CD4-positive, alpha-beta T cell (primary cell): ENCODE results near the gene RYR2. TPM values are rescaled to one million over a fixed set of nuclear protein-coding genes. Genes with fewer than 3 reads are reported as not detected.

ENCODE experiments used
- ATAC-seq: fragments of 200-7000 bp; cut with Tn5 transposase; one replicate; pipeline ENCODE4 v1.10.0; 2022; ENCODE audit warnings: mild to moderate bottlenecking; ENCODE audit not compliant: poor library complexity
- CTCF ChIA-PET: fragments of 350-600 bp; sonication (Branson Sonifier 250); formaldehyde crosslinking; loops from one replicate; lab custom pipeline; 2021; ENCODE audit warnings: antibody characterized with exemption, inconsistent platforms; lab: Charles Lee
- POLR2A ChIA-PET: fragments of 350-600 bp; sonication (Branson Sonifier 250); formaldehyde crosslinking; loops from one replicate; lab custom pipeline; 2021; ENCODE audit warnings: antibody characterized with exemption, inconsistent platforms; lab: Charles Lee
- DNase-seq, 14 experiments: peaks; one replicate each; pipeline ENCODE4 v3.0.0-alpha.2; 2013 to 2020; ENCODE audit warnings: mixed read lengths in 2 of 14
- H3K27ac ChIP-seq, 2 donors: one replicate each; pipeline versions ENCODE4 v1.5.1 to v1.7.0; 2013; ENCODE audit warnings: low read length in 2 of 2, low read depth in 1 of 2, mild to moderate bottlenecking in 1 of 2
- H3K27me3 ChIP-seq, 2 experiments: 1 replicate in 1 of 2; 2 replicates in 1 of 2; pipeline versions ENCODE4 v1.6.1 to v1.7.0; 2013; ENCODE audit warnings: low read length in 2 of 2, control low read depth in 1 of 2, mild to moderate bottlenecking in 1 of 2, moderate library complexity in 1 of 2; ENCODE audit not compliant: insufficient read depth in 2 of 2, control insufficient read depth in 1 of 2
- H3K36me3 ChIP-seq: one replicate; pipeline ENCODE4 v1.6.1; 2013; ENCODE audit warnings: low read length, control low read depth; ENCODE audit not compliant: insufficient read depth
- H3K4me1 ChIP-seq: one replicate; pipeline ENCODE4 v1.6.1; 2013; ENCODE audit warnings: low read length, control low read depth; ENCODE audit not compliant: insufficient read depth
- H3K4me3 ChIP-seq: one replicate; pipeline ENCODE4 v1.5.1; 2013; ENCODE audit warnings: mild to moderate bottlenecking, low read length, moderate library complexity
- H3K9me3 ChIP-seq, 2 experiments: 1 replicate in 1 of 2; 2 replicates in 1 of 2; pipeline versions ENCODE4 v1.6.1 to v1.7.0; 2013; ENCODE audit warnings: low read length in 2 of 2, mild to moderate bottlenecking in 2 of 2, control low read depth in 1 of 2, moderate library complexity in 1 of 2; ENCODE audit not compliant: control insufficient read depth in 1 of 2, insufficient read depth in 1 of 2
- H3K27ac Mint-ChIP-seq: one replicate; pipeline ENCODE4 v1.8.0; 2020; ENCODE audit warnings: mixed read lengths
- H3K27me3 Mint-ChIP-seq: one replicate; pipeline ENCODE4 v1.8.0; 2021; ENCODE audit warnings: mixed read lengths
- H3K36me3 Mint-ChIP-seq: one replicate; pipeline ENCODE4 v1.8.0; 2021; ENCODE audit warnings: low read depth, mixed read lengths
- H3K4me1 Mint-ChIP-seq: one replicate; pipeline ENCODE4 v1.8.0; 2021; ENCODE audit warnings: low read depth, mixed read lengths
- H3K4me3 Mint-ChIP-seq: one replicate; pipeline ENCODE4 v1.8.0; 2020; ENCODE audit warnings: mild to moderate bottlenecking, mixed read lengths
- H3K9me3 Mint-ChIP-seq: one replicate; pipeline ENCODE4 v1.8.0; 2020; ENCODE audit warnings: mixed read lengths
- CTCF ChIP-seq: fragments of 200-600 bp; IDR thresholded peaks from one replicate; pipeline ENCODE4 v1.8.0; 2022; ENCODE audit warnings: antibody characterized with exemption, mild to moderate bottlenecking
- intact Hi-C, 2 experiments: fragments of 100-400 bp; cut with DNase I in 1 of 2; cut with micrococcal nuclease in 1 of 2; formaldehyde crosslinking; loops; one replicate each; pipeline versions ENCODE4 v1.15.1 to v1.9.0; 2023 to 2025; cut with DNase I, micrococcal nuclease
- total RNA-seq, 174 experiments: library from RNA in 2 of 174; stranded (reverse) in 2 of 174; gene quantifications; one replicate each; pipeline ENCODE4 v1.2.3 and lab custom pipeline; 2021 to 2026

Gene RYR2
- total RNA-seq, 2 experiments from 2014 or later: not detected

- no peak overlapping the region for H3K27ac Mint-ChIP-seq
- POLR2A ChIA-PET: no interaction called here
- H3K9me3 Mint-ChIP-seq: no peaks in the 10 kb centered on the region
- H3K36me3 Mint-ChIP-seq: no peaks in the 10 kb centered on the region
- H3K4me3 Mint-ChIP-seq: no peak overlapping the region
- no peak for ATAC-seq
- H3K27me3 ChIP-seq: no peaks in the 10 kb centered on the region
- TF ChIP-seq CTCF: no peak
- CTCF ChIA-PET: no interaction called here
- H3K9me3 ChIP-seq: no peaks in the 10 kb centered on the region
- H3K27ac ChIP-seq: no peak overlapping the region
- H3K27me3 Mint-ChIP-seq: no peaks in the 10 kb centered on the region
- no peaks in the 10 kb centered on the region for H3K4me1 ChIP-seq
- no peak for DNase-seq
- no peaks in the 10 kb centered on the region for H3K36me3 ChIP-seq
- H3K4me3 ChIP-seq: no peak overlapping the region
- intact Hi-C loops: no loop called here
- no peaks in the 10 kb centered on the region for H3K4me1 Mint-ChIP-seq
Observed at GRCh38 chr1:237774246-237774645, 732.3 kb downstream of the RYR2 start.

- POLR2A ChIA-PET: no interaction called here
Observed at GRCh38 chr1:237779356-237779755, 737.4 kb downstream of the RYR2 start.

GRCh38 chr1:237786066-237786719, 744.2 kb downstream of the RYR2 start:
- intact Hi-C loops: no loop called here
- peaks cover 2% of the 10 kb centered on the region for H3K9me3 Mint-ChIP-seq

More at GRCh38 chr1:237779356-237779755, 737.4 kb downstream of the RYR2 start:
- Mint-ChIP-seq H3K4me3 (no peak overlapping the region), H3K27me3 (no peaks in the 10 kb centered on the region), H3K27ac (no peak overlapping the region), H3K36me3 (no peaks in the 10 kb centered on the region), H3K4me1 (no peaks in the 10 kb centered on the region), H3K9me3 (no peaks in the 10 kb centered on the region)
- no peak for TF ChIP-seq CTCF
- intact Hi-C loops: no loop called here
- Histone ChIP-seq H3K27me3 (no peaks in the 10 kb centered on the region), H3K4me1 (no peaks in the 10 kb centered on the region), H3K4me3 (no peak overlapping the region), H3K27ac (no peak overlapping the region), H3K36me3 (no peaks in the 10 kb centered on the region), H3K9me3 (peaks cover 0 to 7% of the 10 kb centered on the region in 2 experiments)
- ATAC-seq (no peak), DNase-seq (no peak)
- CTCF ChIA-PET: interaction anchor here (1.1 kb wide), 1 partner anchor 12 kb away, joined by 3 read pairs; no protein-coding TSS in a partner anchor

More at GRCh38 chr1:237786066-237786719, 744.2 kb downstream of the RYR2 start:
- Histone ChIP-seq H3K4me1 (no peaks in the 10 kb centered on the region), H3K4me3 (no peak overlapping the region), H3K27ac (no peak overlapping the region), H3K36me3 (no peaks in the 10 kb centered on the region), H3K27me3 (no peaks in the 10 kb centered on the region), H3K9me3 (peaks cover 0 to 9% of the 10 kb centered on the region in 2 experiments)
- ChIA-PET CTCF (no interaction called here), POLR2A (no interaction called here)
- H3K4me3 Mint-ChIP-seq: no peak overlapping the region
- no peaks in the 10 kb centered on the region for H3K36me3 Mint-ChIP-seq
- TF ChIP-seq CTCF: no peak
- H3K27ac Mint-ChIP-seq: no peak overlapping the region
- H3K27me3 Mint-ChIP-seq: no peaks in the 10 kb centered on the region
- no peak for DNase-seq
- no peaks in the 10 kb centered on the region for H3K4me1 Mint-ChIP-seq
- no peak for ATAC-seq
